HG02938 (cell line): ENCODE results near the gene HS3ST4.

Experiments
- ATAC-seq: cut with Tn5 transposase; IDR thresholded peaks from one replicate; pipeline ENCODE4 v1.9.1; 2021; ENCODE audit warnings: mild to moderate bottlenecking, moderate library complexity; ENCODE audit not compliant: unreplicated experiment

The HS3ST4 gene

DNA sequence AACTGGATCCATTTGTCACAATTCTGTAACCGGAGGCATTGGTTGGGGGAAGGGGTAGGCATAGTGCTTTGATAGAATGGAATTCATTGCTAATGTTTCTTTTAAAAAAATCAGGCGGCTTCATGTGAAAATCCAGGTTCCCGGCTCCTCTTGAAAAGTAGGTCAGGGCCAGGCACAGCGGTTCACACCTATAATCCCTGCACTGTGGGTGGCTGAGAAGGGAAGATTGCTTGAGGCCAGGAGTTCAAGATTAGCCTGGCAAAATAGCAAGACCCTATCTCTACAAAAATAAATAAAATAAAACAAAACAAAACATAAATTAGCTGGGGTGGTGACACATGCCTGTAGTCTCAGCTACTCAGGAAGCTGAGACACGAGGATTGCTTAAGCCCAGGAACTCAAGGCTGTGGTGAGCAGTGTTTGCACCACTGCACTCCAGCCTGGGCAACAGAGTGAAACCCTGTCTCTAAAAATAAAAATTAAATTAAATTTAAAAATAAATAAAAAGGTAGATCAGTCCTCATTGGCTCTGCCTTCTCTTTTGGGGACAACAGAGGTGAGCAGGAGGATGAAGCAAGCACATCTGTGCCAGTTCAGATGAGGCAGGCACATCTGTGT, 466.5 kb downstream of the HS3ST4 start:
- ATAC-seq, result no peak

DNA sequence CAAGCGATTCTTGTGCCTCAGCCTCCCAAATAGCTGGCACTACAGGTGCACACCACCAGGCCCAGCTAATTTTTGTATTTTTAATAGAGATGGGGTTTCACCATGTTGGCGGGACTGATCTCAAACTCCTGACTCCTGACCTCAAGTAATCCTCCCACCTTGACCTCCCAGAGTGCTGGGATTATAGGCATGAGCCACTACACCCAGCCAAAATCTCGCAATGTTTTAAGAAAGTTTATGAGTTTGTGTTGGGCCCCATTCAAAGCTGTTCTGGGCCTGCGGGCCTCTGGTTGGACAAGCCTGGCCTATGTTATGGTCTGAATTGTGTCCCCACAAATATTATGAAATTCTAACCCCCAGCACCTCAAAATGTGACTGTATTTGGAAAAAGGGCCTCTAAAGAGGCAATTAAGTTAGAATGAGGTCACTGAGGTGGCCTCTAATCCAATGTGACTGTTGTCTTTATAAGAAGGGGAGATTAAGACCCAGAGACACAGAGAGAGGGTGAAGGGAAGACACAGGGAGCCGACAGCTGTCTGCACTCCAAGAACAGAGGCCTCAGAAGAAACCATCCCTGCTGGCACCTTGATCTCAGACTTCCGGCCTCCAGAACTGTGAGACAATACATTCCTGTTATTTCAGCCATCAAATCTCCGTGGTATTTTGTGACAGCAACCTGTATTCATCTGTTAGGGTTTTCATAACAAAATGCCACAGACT, 469.9 kb downstream of the HS3ST4 start:
- ATAC-seq, result no peak

DNA sequence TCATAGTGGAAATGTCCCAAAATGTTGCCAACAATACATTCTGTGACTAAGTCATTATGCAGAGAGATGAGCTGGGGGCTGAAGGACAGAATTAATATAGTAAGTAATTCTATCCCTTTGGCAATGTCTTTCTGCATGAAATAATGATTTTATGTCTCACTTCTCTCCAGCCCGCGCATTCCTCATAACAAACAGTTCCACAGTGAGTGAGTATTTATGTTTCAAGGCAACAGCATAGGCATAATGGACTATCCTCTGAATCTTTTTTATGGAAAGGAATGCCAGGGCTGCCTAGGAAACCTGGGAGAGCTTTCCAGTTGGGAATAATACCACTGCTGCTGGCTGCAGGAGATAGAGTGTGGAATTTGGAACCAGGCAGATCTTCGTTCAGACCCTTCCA, 477.7 kb downstream of the HS3ST4 start:
- no peak for ATAC-seq

DNA sequence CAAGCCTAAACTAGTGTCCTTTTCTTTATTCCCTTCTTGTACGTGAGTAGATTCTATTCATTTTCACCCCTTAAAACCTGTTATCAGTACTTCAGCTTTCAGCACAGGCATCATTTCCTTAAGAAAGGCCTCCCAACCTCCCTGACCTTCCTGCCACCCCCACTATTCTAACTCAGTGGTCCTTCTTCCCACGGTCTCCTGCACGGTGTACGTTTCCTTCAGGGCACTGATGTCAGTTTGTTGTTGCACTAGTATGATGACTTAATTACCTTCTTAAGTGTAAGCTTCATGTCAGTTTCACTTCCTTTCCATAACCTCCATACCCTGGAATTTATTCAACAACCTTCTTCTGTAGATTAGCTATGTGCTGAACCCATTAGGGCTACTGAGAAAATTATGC, 484.2 kb downstream of the HS3ST4 start:
- ATAC-seq, result no peak

DNA sequence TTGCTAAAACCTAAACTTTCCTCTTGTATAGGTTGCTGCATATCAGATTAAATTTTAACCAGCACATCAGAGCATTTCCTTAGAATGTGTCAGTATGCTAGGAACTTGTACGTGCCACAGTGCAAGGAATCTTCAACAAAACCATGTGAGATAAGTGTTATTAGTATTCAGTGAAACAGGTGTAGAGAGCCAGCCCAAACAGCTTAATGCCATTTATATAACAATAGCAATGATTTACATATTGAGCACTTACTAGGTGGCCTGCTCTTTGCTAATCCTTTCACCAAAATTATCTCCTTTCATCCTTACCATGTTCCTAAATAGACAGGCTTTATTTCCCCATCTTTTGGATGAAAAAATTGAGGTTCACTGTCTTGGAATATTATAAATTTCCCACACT, 485.7 kb downstream of the HS3ST4 start:
- no peak for ATAC-seq

DNA sequence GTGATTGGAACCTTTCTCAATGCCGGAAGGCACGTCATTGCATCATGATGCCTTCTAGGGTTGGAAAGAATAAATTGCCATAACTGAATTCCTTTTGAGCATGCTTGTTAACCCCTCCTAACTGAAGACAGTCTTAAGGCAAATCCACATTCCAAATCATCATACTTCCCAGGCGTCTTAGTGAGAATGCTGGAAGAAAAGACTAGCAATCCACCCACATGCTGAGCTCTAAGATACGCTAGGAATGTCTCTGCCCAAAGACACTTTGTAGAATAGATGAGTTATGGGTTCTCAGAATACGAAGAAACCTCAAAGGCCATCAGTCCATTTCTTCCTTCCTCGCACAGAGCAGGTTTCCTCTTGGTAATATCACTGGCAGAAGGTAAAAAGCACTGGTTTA, 486.5 kb downstream of the HS3ST4 start:
- no peak for ATAC-seq

DNA sequence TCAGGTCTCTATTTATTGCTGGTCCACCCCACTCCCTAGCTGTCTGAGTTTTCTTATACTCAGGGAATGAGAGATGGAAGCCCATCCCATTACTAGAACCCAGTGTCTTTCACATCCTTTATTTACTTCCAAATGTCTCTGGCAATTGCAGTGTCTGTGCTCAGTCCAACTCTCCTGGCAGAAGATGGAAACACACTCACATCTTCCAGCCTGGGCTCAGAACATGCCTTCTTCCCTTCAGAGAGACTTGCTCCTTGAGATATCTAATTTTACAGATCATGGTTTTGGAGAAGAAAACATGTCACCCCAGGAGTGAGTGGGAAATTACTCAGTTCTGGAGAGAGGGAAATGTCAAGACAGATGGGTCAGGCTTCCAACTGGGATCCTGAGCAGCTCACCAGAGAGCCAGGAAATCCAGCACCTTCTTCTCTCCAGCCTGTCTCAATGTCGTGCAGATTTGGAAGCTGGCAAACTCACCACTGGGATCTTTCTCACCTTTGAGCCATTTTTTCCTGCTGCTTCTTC, 494.4 kb downstream of the HS3ST4 start:
- no peak for ATAC-seq
